ENCODE measurements around the gene POLE. TPM values are rescaled to one million over a fixed set of nuclear protein-coding genes. Genes with fewer than 3 reads are reported as not detected.

POLE gene
- total and polyA plus RNA-seq, 2 experiments from 2014 or later, result 19.3 to 46.1 TPM

DNA sequence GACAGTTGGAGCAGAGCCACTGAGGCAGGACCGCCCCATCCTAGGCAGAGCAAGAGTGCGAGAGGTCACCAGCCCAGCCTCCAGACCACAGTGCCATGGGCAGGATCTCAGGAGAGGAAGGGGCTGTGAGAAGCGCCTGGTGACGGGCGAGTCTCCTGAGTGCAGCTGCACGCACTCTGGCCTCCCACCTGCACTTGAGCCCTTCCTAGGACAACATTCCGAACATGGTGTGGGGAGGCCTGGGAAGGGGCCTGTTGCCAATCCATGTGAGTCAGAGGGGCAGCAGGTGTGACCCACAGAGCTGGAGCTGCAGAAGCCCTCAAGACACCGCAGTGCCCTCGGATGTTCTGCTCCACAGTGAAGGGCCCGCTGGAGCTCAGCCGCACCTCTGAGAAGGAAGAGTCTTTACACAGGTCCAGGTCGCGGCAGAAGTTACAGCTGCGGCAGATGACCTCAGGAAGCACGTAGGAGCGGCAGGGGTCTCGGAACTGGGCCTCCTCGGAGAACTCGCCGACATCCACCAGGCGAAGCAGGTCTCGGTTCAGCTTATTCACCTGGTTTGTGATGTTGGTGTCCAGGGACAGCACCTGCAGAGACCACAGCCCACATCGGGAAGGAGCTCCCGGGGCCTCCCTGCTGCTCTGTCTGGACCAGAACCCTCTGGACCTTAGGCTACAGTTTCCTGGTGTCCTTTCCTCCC lies 61.3 kb downstream of the POLE start:
- no peaks in the 10 kb centered on the region for H3K9me3 ChIP-seq (ENCODE audit: low read depth)
- TF ChIP-seq CTCF (IDR thresholded peaks at IDR 0.05; ENCODE audit: low read depth, low read length), result no peak
- H3K36me3 ChIP-seq, result peaks cover 4% of the 10 kb centered on the region
- H3K27me3 ChIP-seq, result no peaks in the 10 kb centered on the region
- no peak overlapping the region for H3K27ac ChIP-seq
- no peaks in the 10 kb centered on the region for H3K4me1 ChIP-seq (ENCODE audit: low read depth)
- no peak overlapping the region for H3K4me3 ChIP-seq
- DNase-seq (ENCODE audit: low read depth in 1 of 2, low spot score in 1 of 2), result no peak

- Histone ChIP-seq H3K9me3 (ENCODE audit: low read depth) (no peaks in the 10 kb centered on the region), H3K27me3 (peaks cover 6% of the 10 kb centered on the region), H3K4me1 (ENCODE audit: low read depth) (no peaks in the 10 kb centered on the region), H3K27ac (no peak overlapping the region), H3K36me3 (peaks cover 4% of the 10 kb centered on the region), H3K4me3 (no peak overlapping the region)
- DNase-seq (ENCODE audit: low read depth in 1 of 2, low spot score in 1 of 2), result no peak
- no peak for TF ChIP-seq CTCF (IDR thresholded peaks at IDR 0.05; ENCODE audit: low read depth, low read length)
Measured at GRCh38 chr12:132624910-132625630, 62.1 kb downstream of the POLE start.

GRCh38 chr12:132624186-132624855 lies 62.8 kb downstream of the POLE start:
- no peak overlapping the region for H3K4me3 ChIP-seq
- no peak for DNase-seq (ENCODE audit: low read depth in 1 of 2, low spot score in 1 of 2)
- no peak for TF ChIP-seq CTCF (IDR thresholded peaks at IDR 0.05; ENCODE audit: low read depth, low read length)
- peaks cover 14% of the 10 kb centered on the region for H3K27me3 ChIP-seq
- no peaks in the 10 kb centered on the region for H3K9me3 ChIP-seq (ENCODE audit: low read depth)
- H3K36me3 ChIP-seq, result no peaks in the 10 kb centered on the region
- no peaks in the 10 kb centered on the region for H3K4me1 ChIP-seq (ENCODE audit: low read depth)
- H3K27ac ChIP-seq, result no peak overlapping the region

DNA sequence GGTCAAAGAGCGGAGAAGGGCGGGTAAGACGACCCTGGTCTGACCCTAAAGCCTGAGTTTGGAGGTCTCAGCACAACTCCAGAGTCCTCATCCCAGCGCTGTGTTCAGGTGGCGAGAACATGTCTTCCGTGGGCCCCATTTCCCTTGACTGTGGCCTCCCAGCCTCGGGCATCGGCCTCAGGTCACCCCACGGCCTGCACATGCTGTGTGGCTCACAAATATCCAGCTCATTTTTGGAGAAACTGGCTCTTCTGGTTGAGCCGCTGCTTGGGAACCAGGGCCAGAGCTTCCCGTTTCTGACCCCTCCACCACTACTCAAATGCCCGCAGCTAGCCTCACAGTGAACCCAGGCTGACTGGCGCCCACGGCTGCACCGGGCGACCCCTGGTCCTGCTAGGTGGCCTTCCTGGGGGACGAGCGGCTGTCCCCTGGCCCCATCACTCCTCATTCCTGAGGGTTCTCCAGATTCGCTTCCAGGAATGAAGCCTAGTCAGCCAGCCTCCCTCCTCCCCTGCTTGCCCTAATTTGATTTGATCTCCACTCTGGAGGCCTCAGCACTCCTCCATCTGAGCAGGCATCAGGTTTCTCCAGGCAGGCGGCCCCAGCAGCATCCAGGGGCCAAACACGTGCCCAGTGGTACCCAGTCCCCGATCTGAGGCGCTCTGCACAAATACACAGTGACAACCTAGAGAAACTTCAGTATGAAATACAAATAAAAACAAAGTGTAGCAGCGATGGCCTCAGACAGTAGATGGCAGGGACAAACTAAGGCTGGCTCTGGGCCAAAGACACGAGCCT lies 63.9 kb downstream of the POLE start:
- no peak overlapping the region for H3K4me3 ChIP-seq
- H3K27ac ChIP-seq, result no peak overlapping the region
- H3K27me3 ChIP-seq, result peaks cover 24% of the 10 kb centered on the region
- TF ChIP-seq CTCF (IDR thresholded peaks at IDR 0.05; ENCODE audit: low read depth, low read length), result no peak
- no peaks in the 10 kb centered on the region for H3K9me3 ChIP-seq (ENCODE audit: low read depth)
- H3K4me1 ChIP-seq (ENCODE audit: low read depth), result no peaks in the 10 kb centered on the region
- H3K36me3 ChIP-seq, result no peaks in the 10 kb centered on the region
- no peak for DNase-seq (ENCODE audit: low read depth in 1 of 2, low spot score in 1 of 2)

DNA sequence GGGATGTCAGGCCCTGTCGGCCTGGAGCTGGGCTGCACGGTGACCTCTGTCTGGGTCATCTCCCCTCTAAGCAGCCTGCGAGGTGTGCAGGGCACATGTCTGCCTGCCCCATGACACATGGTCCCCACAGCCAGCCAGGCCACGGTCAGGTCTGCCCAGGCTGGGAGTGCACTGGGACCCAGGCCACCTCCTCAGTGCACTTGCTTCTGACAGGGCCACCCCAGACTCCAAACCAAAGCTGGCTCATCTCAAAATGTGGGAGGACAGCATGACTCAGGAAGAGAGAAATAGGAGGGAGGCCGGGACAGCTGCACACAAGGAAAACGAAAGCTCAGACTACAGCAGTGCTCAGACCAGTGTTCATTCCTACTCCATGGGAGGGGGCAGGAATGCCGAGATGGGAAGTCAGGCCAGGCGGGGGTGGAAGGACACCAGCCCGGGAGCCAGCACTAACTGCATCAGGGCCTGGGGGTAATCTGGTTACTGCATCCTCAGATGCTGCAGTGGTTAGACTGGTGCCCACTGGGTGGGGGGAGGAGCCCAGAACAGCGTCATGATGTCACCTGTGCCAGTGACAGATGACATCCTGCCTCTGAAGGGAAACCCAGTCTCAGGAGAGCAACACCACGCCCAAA lies 64.6 kb downstream of the POLE start:
- peak in 1 of 2 donors; percentile 87 for DNase-seq (ENCODE audit: low read depth in 1 of 2, low spot score in 1 of 2)
- Histone ChIP-seq H3K36me3 (no peaks in the 10 kb centered on the region), H3K27ac (no peak overlapping the region)

More for the DNA sequence above, 64.6 kb downstream of the POLE start:
- Histone ChIP-seq H3K4me3 (no peak overlapping the region), H3K27me3 (peaks cover 32% of the 10 kb centered on the region), H3K4me1 (ENCODE audit: low read depth) (no peaks in the 10 kb centered on the region), H3K9me3 (ENCODE audit: low read depth) (no peaks in the 10 kb centered on the region)
- no peak for TF ChIP-seq CTCF (IDR thresholded peaks at IDR 0.05; ENCODE audit: low read depth, low read length)

Data from cardiac muscle cell (in vitro differentiated cells and primary cell).